H9 (cell line): ENCODE measurements around the gene IPO11. TPM values are rescaled to one million over a fixed set of nuclear protein-coding genes. Genes with fewer than 3 reads are reported as not detected.

Source experiments
- DNase-seq: peaks from one replicate; pipeline ENCODE4 v3.0.0-alpha.2; 2017
- H2AFZ ChIP-seq: one replicate; pipeline ENCODE4 v1.6.1; 2013; ENCODE audit warnings: mild to moderate bottlenecking, low read length, control low read depth, moderate library complexity
- H2AK5ac ChIP-seq: 2 replicates; pipeline ENCODE4 v1.6.1; 2013; ENCODE audit warnings: low read length, control low read depth, mixed read lengths; ENCODE audit not compliant: insufficient read length
- H2BK120ac ChIP-seq: one replicate; pipeline ENCODE4 v1.6.1; 2013; ENCODE audit warnings: low read depth, mild to moderate bottlenecking, low read length, control low read depth, inconsistent platforms; ENCODE audit not compliant: poor library complexity, severe bottlenecking
- H2BK12ac ChIP-seq: 2 replicates; pipeline ENCODE4 v1.6.1; 2013; ENCODE audit warnings: low read length, control low read depth, mixed read lengths, low read depth; ENCODE audit not compliant: insufficient read length
- H2BK15ac ChIP-seq: 2 replicates; pipeline ENCODE4 v1.6.1; 2013; ENCODE audit warnings: low read depth, low read length, control low read depth
- H2BK20ac ChIP-seq: one replicate; pipeline ENCODE4 v1.6.1; 2013; ENCODE audit warnings: low read depth, mild to moderate bottlenecking, low read length, control low read depth, inconsistent platforms; ENCODE audit not compliant: poor library complexity, severe bottlenecking
- H2BK5ac ChIP-seq: 2 replicates; pipeline ENCODE4 v1.6.1; 2013; ENCODE audit warnings: low read length, control low read depth, mixed read lengths; ENCODE audit not compliant: insufficient read length
- H3K14ac ChIP-seq: 2 replicates; pipeline ENCODE4 v1.6.1; 2013; ENCODE audit warnings: low read length, control low read depth; ENCODE audit not compliant: insufficient read depth
- H3K18ac ChIP-seq: 2 replicates; pipeline ENCODE4 v1.6.1; 2013; ENCODE audit warnings: low read depth, mild to moderate bottlenecking, mixed read lengths, low read length, control low read depth; ENCODE audit not compliant: insufficient read length
- H3K23ac ChIP-seq: 2 replicates; pipeline ENCODE4 v1.6.1; 2013; ENCODE audit warnings: low read length, control low read depth, mixed read lengths, low read depth; ENCODE audit not compliant: insufficient read length
- H3K23me2 ChIP-seq: 2 replicates; pipeline ENCODE4 v1.6.1; 2013; ENCODE audit warnings: low read depth, mild to moderate bottlenecking, mixed read lengths, low read length, control low read depth; ENCODE audit not compliant: insufficient read length, poor library complexity, severe bottlenecking
- H3K27ac ChIP-seq: 2 replicates; pipeline ENCODE4 v1.5.1; 2013; ENCODE audit warnings: low read length, control low read depth, mixed read lengths, low read depth; ENCODE audit not compliant: insufficient read length
- H3K27me3 ChIP-seq: 2 replicates; pipeline ENCODE4 v1.6.1; 2013; ENCODE audit warnings: low read length, control low read depth, inconsistent platforms; ENCODE audit not compliant: insufficient read depth
- H3K4ac ChIP-seq: 2 replicates; pipeline ENCODE4 v1.6.1; 2013; ENCODE audit warnings: low read depth, mild to moderate bottlenecking, control low read depth, inconsistent platforms, low read length, moderate library complexity
- H3K4me1 ChIP-seq: 2 replicates; pipeline ENCODE4 v1.6.1; 2013; ENCODE audit warnings: low read length, control low read depth, inconsistent platforms; ENCODE audit not compliant: insufficient read depth
- H3K4me2 ChIP-seq: 2 replicates; pipeline ENCODE4 v1.6.1; 2013; ENCODE audit warnings: low read length, control low read depth, mixed read lengths; ENCODE audit not compliant: insufficient read length, insufficient read depth
- H3K56ac ChIP-seq: 2 replicates; pipeline ENCODE4 v1.6.1; 2013; ENCODE audit warnings: low read depth, mild to moderate bottlenecking, mixed read lengths, low read length, control low read depth; ENCODE audit not compliant: insufficient read length
- H3K79me1 ChIP-seq: 2 replicates; pipeline ENCODE4 v1.6.1; 2013; ENCODE audit warnings: low read depth, mild to moderate bottlenecking, moderate library complexity, low read length, control low read depth, inconsistent platforms; ENCODE audit not compliant: insufficient read depth, poor library complexity, severe bottlenecking
- H3K79me2 ChIP-seq: 2 replicates; pipeline ENCODE4 v1.6.1; 2013; ENCODE audit warnings: low read length, control low read depth, inconsistent platforms; ENCODE audit not compliant: insufficient read depth
- H3K9ac ChIP-seq: 2 replicates; pipeline ENCODE4 v1.6.1; 2013; ENCODE audit warnings: low read length, control low read depth, mixed read lengths; ENCODE audit not compliant: insufficient read length; ENCODE audit errors: extremely low read depth
- H3K9me3 ChIP-seq: one replicate; pipeline ENCODE4 v1.6.1; 2013; ENCODE audit warnings: low read depth, low read length, inconsistent platforms; ENCODE audit not compliant: control insufficient read depth
- H3T11ph ChIP-seq: one replicate; pipeline ENCODE4 v1.6.1; 2013; ENCODE audit warnings: mild to moderate bottlenecking, low read length, control low read depth, inconsistent platforms
- H4K20me1 ChIP-seq: one replicate; pipeline ENCODE4 v1.6.1; 2013; ENCODE audit not compliant: control insufficient read depth, insufficient read length, insufficient read depth
- H4K5ac ChIP-seq: 2 replicates; pipeline ENCODE4 v1.6.1; 2013; ENCODE audit warnings: low read depth, mild to moderate bottlenecking, mixed read lengths, low read length, control low read depth; ENCODE audit not compliant: insufficient read length
- H4K8ac ChIP-seq: replicated peaks from 2 replicates; pipeline ENCODE4 v1.6.1; 2013; ENCODE audit warnings: low read length, control low read depth, mixed read lengths, low read depth; ENCODE audit not compliant: insufficient read length
- H4K91ac ChIP-seq: 2 replicates; pipeline ENCODE4 v1.6.1; 2013; ENCODE audit warnings: low read depth, mild to moderate bottlenecking, moderate library complexity, mixed read lengths, low read length, control low read depth; ENCODE audit not compliant: insufficient read length
- H3K27ac Mint-ChIP-seq, 3 experiments: 2 replicates in 2 of 3; 3 replicates in 1 of 3; pipeline ENCODE4 v1.8.0; 2020 to 2021; ENCODE audit warnings: mixed read lengths in 3 of 3, mild to moderate bottlenecking in 1 of 3, moderate library complexity in 1 of 3
- H3K27me3 Mint-ChIP-seq: 2 replicates; pipeline ENCODE4 v1.8.0; 2021; ENCODE audit warnings: low read depth, mild to moderate bottlenecking, moderate library complexity, mixed read lengths
- H3K36me3 Mint-ChIP-seq, 3 experiments: 2 replicates in 2 of 3; 3 replicates in 1 of 3; pipeline ENCODE4 v1.8.0; 2020 to 2021; ENCODE audit warnings: low read depth in 3 of 3, mixed read lengths in 3 of 3; ENCODE audit not compliant: insufficient read depth in 1 of 3
- H3K4me1 Mint-ChIP-seq, 2 experiments: 2 replicates each; pipeline ENCODE4 v1.8.0; 2020; ENCODE audit warnings: mixed read lengths in 2 of 2
- H3K4me3 Mint-ChIP-seq, 2 experiments: 2 replicates in 1 of 2; 3 replicates in 1 of 2; pipeline ENCODE4 v1.8.0; 2020 to 2021; ENCODE audit warnings: mild to moderate bottlenecking in 2 of 2, mixed read lengths in 2 of 2, moderate library complexity in 1 of 2
- H3K9me3 Mint-ChIP-seq, 2 experiments: 2 replicates in 1 of 2; 3 replicates in 1 of 2; pipeline ENCODE4 v1.8.0; 2020; ENCODE audit warnings: mild to moderate bottlenecking in 2 of 2, mixed read lengths in 2 of 2, moderate library complexity in 1 of 2
- CTCF ChIP-seq: fragments of 200-600 bp; sonication (generic); conservative IDR thresholded peaks from 3 replicates; pipeline ENCODE4 v1.8.0; 2021; ENCODE audit warnings: antibody characterized with exemption, mild to moderate bottlenecking
- WGBS: extraction: QIAGEN DNeasy Blood & Tissue Kit; methylation state at CpG from one replicate; pipeline ENCODE4 v1.1.7; 2013; ENCODE audit warnings: missing lambda C conversion rate, low lambda C conversion rate, mixed read lengths; ENCODE audit not compliant: insufficient read length; ENCODE audit errors: extremely low coverage; 5-methylcytosine and 5-hydroxymethylcytosine counted together
- total RNA-seq: library from RNA; stranded (reverse); gene quantifications from 2 replicates; pipeline ENCODE4 v1.2.1, GENCODE V29; 2021

Gene IPO11
- total RNA-seq, 1 experiment from 2014 or later: 63.0 TPM

GRCh38 chr5:62640446-62640845 lies 227.9 kb downstream of the IPO11 start:
- Histone ChIP-seq H3K9ac (no peak overlapping the region), H2AFZ (no peak overlapping the region), H3K4me2 (no peak overlapping the region), H2BK15ac (no peak overlapping the region), H3K27me3 (no peaks in the 10 kb centered on the region), H3T11ph (no peak overlapping the region), H2AK5ac (no peak overlapping the region), H2BK12ac (no peak overlapping the region), H3K4me1 (peaks cover 3% of the 10 kb centered on the region; the same call in 1 of the 2 replicates), H2BK120ac (no peak overlapping the region), H3K23ac (no peak overlapping the region), H2BK20ac (no peak overlapping the region), H3K9me3 (no peaks in the 10 kb centered on the region), H3K14ac (no peak overlapping the region), H4K5ac (no peak overlapping the region), H4K91ac (no peak overlapping the region), H3K79me1 (no peaks in the 10 kb centered on the region), H3K23me2 (no peaks in the 10 kb centered on the region), H3K79me2 (no peaks in the 10 kb centered on the region; the same call in 1 of the 2 replicates), H4K20me1 (no peaks in the 10 kb centered on the region), H2BK5ac (no peak overlapping the region), H3K27ac (no peak overlapping the region), H3K4ac (no peak overlapping the region), H4K8ac (no peak overlapping the region), H3K18ac (no peak overlapping the region), H3K56ac (no peak overlapping the region)
- Mint-ChIP-seq H3K36me3 (peaks cover 6 to 8% (median 6%) of the 10 kb centered on the region in 3 experiments; a peak in 5 of 7 replicates), H3K9me3 (no peaks in the 10 kb centered on the region; a peak in 2 of 5 replicates), H3K4me1 (peaks cover 15 to 30% of the 10 kb centered on the region in 2 experiments), H3K27ac (no peak overlapping the region), H3K27me3 (no peaks in the 10 kb centered on the region), H3K4me3 (no peak overlapping the region)
- no peak for TF ChIP-seq CTCF
- no peak for DNase-seq
- whole genome bisulfite sequencing: no CpG with 5 or more reads among the region's 4 CpGs
